Stimulated activated naive B cell treated with anti-CD40 and anti-IgM and Interleukin-4, amounts not matched to agents 10 μg/mL and 1 μg/mL and 100 μg/mL, for 72 hours (primary cell): ENCODE measurements around the gene VAV2.

Source experiments
- ATAC-seq, 2 donors: fragments of 150-1000 bp; cut with Tn5 transposase; replicated peaks; 2 replicates each; pipeline ENCODE4 v1.10.0; 2021; ENCODE audit warnings: moderate library complexity in 1 of 2
- DNase-seq: peaks from one replicate; pipeline ENCODE4 v3.0.0; 2021
- H3K27ac Mint-ChIP-seq: one replicate; pipeline ENCODE4 v1.8.0; 2022; ENCODE audit warnings: mild to moderate bottlenecking, mixed read lengths
- H3K27me3 Mint-ChIP-seq, 2 donors: one replicate each; pipeline ENCODE4 v1.8.0; 2022; ENCODE audit warnings: mixed read lengths in 2 of 2
- H3K36me3 Mint-ChIP-seq, 2 donors: one replicate each; pipeline ENCODE4 v1.8.0; 2022; ENCODE audit warnings: mixed read lengths in 2 of 2, mild to moderate bottlenecking in 1 of 2
- H3K4me1 Mint-ChIP-seq, 2 donors: one replicate each; pipeline ENCODE4 v1.8.0; 2022; ENCODE audit warnings: mixed read lengths in 2 of 2, mild to moderate bottlenecking in 1 of 2
- H3K4me3 Mint-ChIP-seq, 2 donors: one replicate each; pipeline ENCODE4 v1.8.0; 2022; ENCODE audit warnings: mild to moderate bottlenecking in 2 of 2, mixed read lengths in 2 of 2, moderate library complexity in 1 of 2
- H3K9me3 Mint-ChIP-seq, 2 donors: one replicate each; pipeline ENCODE4 v1.8.0; 2022; ENCODE audit warnings: mixed read lengths in 2 of 2, mild to moderate bottlenecking in 1 of 2

Gene VAV2

GRCh38 chr9:133986061-133986460 is 6.1 kb downstream of the VAV2 start:
- Mint-ChIP-seq H3K4me1 (peaks cover 59 to 87% of the 10 kb centered on the region in 2 donors), H3K4me3 (peak overlapping the region in 1 of 2 donors; percentile 15), H3K27ac (peak overlapping the region; percentile 60), H3K36me3 (peaks cover 25 to 43% of the 10 kb centered on the region in 2 donors), H3K27me3 (no peaks in the 10 kb centered on the region), H3K9me3 (no peaks in the 10 kb centered on the region)
- ATAC-seq: no peak
- DNase-seq: no peak

DNA sequence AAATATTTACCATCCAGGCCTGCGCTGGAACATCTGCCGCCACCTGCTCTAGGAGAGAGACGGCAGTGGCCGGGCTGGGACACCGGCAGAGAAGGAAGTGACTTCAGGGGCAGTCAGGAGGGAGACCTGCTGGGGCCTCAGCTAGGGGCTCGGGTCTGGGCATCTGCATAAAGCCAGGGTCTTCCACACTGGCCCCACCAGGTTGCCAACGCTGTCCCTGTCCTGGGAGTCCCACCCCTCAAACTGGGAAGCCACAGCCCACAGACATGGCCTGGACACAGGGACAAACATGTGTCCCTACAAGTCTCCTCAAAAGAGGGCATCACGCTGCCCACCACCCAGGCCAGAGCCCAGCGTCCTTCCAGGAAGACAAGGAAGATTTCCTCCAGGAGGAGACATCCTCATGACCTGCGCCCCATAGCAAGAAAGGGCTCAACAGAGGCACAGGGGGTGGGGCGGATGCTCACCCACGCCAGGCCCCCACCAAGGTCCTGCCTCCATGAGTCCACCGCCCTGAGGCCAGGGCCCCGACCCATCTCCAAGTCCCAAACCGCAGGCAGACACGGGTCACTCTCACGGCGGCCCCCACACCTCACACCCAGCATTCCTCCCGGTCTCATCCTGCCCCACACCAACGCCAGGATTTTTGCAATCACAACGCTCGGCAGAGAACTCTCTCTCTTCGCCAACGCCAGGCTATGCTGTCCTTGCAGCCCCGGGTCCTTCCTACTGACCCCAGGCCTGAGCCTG is 9.0 kb downstream of the VAV2 start:
- H3K27me3 Mint-ChIP-seq: no peaks in the 10 kb centered on the region

DNA sequence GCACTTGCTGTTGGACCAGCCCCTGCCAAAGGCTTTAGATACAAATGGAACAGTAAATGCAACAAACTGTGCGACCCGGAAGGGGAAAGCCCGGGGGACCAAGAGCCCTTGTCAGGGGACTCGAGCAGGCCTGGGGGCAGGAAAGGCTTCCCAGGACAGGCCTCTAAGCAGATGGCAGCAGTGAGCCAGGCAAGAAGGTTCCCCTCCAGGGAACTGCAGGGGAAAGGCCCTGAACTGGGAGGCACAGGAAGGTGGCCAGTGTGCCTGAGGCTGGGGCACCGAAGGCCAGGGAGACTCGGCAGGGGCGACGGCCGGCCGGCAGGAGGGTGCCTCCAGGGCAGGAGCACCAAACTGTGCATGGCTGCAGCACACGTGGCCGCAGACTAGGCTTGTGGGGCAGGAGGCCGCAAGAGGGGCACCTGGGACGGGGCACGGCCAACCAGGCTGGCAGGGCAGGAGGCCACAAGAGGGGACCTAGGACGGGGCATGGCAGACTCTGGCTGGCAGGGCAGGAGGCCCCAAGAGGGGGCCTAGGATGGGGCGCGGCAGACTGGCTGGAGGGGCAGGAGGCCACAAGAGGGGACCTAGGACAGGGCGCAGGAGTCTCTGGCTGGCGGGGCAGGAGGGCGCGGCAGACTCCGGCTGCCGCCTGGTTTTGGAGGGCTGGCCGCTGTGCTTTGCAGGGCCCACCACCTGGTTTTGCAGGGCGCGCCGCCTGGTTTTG is 10.0 kb downstream of the VAV2 start:
- ATAC-seq (no peak), DNase-seq (no peak)
- Mint-ChIP-seq H3K4me1 (peaks cover 63 to 88% of the 10 kb centered on the region in 2 donors), H3K4me3 (no peak overlapping the region), H3K36me3 (peaks cover 28 to 45% of the 10 kb centered on the region in 2 donors), H3K27ac (no peak overlapping the region), H3K27me3 (no peaks in the 10 kb centered on the region), H3K9me3 (no peaks in the 10 kb centered on the region)

More for the DNA sequence above, 9.0 kb downstream of the VAV2 start:
- no peak for ATAC-seq
- no peaks in the 10 kb centered on the region for H3K9me3 Mint-ChIP-seq
- no peak for DNase-seq
- peaks cover 59 to 86% of the 10 kb centered on the region in 2 donors for H3K4me1 Mint-ChIP-seq
- peak overlapping the region; percentile 62 for H3K27ac Mint-ChIP-seq
- H3K36me3 Mint-ChIP-seq: peaks cover 22 to 39% of the 10 kb centered on the region in 2 donors
- no peak overlapping the region for H3K4me3 Mint-ChIP-seq

- Mint-ChIP-seq H3K9me3 (no peaks in the 10 kb centered on the region), H3K27ac (peak overlapping the region; percentile 53), H3K4me3 (peak overlapping the region in 1 of 2 donors; percentile 54)
Observed at GRCh38 chr9:133981589-133981957, 10.6 kb downstream of the VAV2 start.

GRCh38 chr9:133980864-133981588 is 11.1 kb downstream of the VAV2 start:
- Mint-ChIP-seq H3K4me1 (peaks cover 56 to 84% of the 10 kb centered on the region in 2 donors), H3K4me3 (peak overlapping the region; percentile 54 to 57), H3K9me3 (no peaks in the 10 kb centered on the region), H3K27me3 (no peaks in the 10 kb centered on the region), H3K36me3 (peaks cover 21 to 38% of the 10 kb centered on the region in 2 donors), H3K27ac (peak overlapping the region; percentile 53)
- no peak for DNase-seq
- ATAC-seq: no peak

More at GRCh38 chr9:133981589-133981957, 10.6 kb downstream of the VAV2 start:
- no peaks in the 10 kb centered on the region for H3K27me3 Mint-ChIP-seq
- peaks cover 60 to 88% of the 10 kb centered on the region in 2 donors for H3K4me1 Mint-ChIP-seq
- ATAC-seq (no peak), DNase-seq (no peak)
- H3K36me3 Mint-ChIP-seq: peaks cover 27 to 43% of the 10 kb centered on the region in 2 donors

- DNase-seq (no peak), ATAC-seq (peak in 1 of 2 donors; percentile 27)
- peak overlapping the region; percentile 67 for H3K27ac Mint-ChIP-seq
- H3K9me3 Mint-ChIP-seq: no peaks in the 10 kb centered on the region
- peaks cover 16 to 35% of the 10 kb centered on the region in 2 donors for H3K36me3 Mint-ChIP-seq
- H3K27me3 Mint-ChIP-seq: no peaks in the 10 kb centered on the region
- H3K4me3 Mint-ChIP-seq: peak overlapping the region; percentile 54 to 57
- H3K4me1 Mint-ChIP-seq: peaks cover 56 to 84% of the 10 kb centered on the region in 2 donors
Observed at GRCh38 chr9:133979921-133980863, 11.9 kb downstream of the VAV2 start.

DNA sequence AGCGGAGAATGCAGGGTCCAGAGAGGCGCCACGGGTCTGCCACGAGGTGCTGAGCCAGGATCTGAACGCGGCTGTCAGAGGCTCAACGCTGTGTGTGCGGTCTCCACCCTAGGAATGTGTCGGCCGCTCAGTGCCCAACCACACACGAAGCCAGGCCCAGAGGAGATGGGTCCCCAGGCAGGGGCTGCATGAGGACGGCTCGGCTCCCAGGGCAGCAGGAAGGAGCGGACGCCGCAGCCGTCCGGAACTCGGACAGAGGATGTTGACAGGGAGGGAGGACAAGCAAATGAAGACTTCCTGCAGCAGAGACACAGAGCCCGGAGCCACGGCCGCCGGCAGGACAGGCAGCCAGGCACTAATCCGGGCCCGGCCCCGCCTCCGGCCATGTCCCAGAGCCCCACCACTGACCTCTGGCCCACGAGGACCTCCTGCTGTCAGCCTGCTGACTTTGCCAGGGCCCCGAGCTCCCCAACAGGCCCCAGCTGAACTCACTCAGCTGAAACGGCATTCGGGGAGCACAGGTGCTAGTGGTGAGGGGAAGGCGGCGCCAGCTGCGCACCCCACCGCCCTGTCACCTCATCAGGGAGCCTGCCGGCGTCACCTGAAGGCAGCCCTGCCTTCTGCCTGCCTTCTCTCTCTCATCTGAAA is 12.7 kb downstream of the VAV2 start:
- H3K9me3 Mint-ChIP-seq: no peaks in the 10 kb centered on the region
- peaks cover 22 to 43% of the 10 kb centered on the region in 2 donors for H3K36me3 Mint-ChIP-seq
- H3K27ac Mint-ChIP-seq: peak overlapping the region; percentile 48
- H3K4me1 Mint-ChIP-seq: peaks cover 62 to 92% of the 10 kb centered on the region in 2 donors
- ATAC-seq: peak; percentile 85 to 87
- no peak for DNase-seq
- H3K4me3 Mint-ChIP-seq: peak overlapping the region; percentile 54 to 70
- H3K27me3 Mint-ChIP-seq: no peaks in the 10 kb centered on the region

DNA sequence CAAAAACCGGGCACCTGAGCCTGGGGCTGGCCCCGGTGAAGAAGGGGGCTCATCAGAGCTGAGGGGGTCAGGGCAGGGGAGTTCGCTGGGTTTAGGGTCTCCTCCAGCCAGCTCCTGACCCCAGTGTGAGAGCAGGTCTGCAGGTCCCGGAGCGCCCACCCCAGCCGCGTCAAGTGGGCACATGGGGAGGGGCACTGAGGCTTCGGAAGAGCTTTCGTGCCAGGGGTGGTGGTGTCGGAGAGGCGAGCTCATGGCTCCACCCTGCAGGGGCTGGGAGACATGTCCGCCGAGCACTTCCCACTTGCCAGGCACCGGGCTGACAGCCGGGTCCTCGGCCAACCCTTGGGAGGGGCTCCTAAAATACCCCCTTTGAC is 13.2 kb downstream of the VAV2 start:
- H3K27me3 Mint-ChIP-seq: no peaks in the 10 kb centered on the region
- H3K27ac Mint-ChIP-seq: no peak overlapping the region
- no peaks in the 10 kb centered on the region for H3K9me3 Mint-ChIP-seq

DNA sequence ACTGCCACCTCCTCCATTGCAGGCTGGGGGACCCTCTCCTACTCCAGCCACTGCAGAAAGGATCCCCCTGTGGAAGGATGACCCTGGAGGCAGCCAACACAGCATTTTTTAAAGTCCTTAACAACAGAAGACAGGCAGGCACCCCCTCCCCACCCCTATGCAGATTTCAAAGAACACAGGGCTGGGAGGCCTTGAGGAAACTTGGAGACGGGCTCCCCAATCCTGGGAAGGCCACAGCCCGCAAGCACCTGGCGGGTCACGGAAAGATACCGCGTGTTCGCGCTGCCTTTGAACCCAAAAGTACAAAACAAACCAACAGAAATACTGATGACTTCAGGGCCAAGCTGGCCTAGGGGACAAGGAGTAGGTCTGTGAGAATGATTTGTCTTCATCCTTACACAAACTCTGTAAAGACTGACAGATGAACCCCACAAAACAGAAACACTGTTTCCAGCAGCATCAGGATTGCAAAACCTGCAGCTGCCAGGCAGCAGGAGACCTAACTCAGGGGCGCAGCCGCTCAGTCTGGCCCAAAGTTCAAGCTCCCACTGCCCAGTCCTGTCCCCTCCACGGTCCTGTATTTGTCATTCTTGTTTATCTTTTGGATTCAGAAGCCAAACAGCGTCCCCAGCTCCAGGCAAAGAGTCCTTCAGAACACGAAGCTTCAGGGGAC is 13.8 kb downstream of the VAV2 start:
- Mint-ChIP-seq H3K27ac (no peak overlapping the region), H3K36me3 (peaks cover 25 to 45% of the 10 kb centered on the region in 2 donors), H3K4me3 (no peak overlapping the region), H3K9me3 (no peaks in the 10 kb centered on the region), H3K4me1 (peaks cover 66 to 95% of the 10 kb centered on the region in 2 donors), H3K27me3 (no peaks in the 10 kb centered on the region)
- DNase-seq (no peak), ATAC-seq (no peak)

More for the DNA sequence above, 13.2 kb downstream of the VAV2 start:
- ATAC-seq: no peak
- H3K4me1 Mint-ChIP-seq: peaks cover 64 to 95% of the 10 kb centered on the region in 2 donors
- DNase-seq: no peak
- no peak overlapping the region for H3K4me3 Mint-ChIP-seq
- H3K36me3 Mint-ChIP-seq: peaks cover 22 to 44% of the 10 kb centered on the region in 2 donors

GRCh38 chr9:133977421-133978201 is 14.5 kb downstream of the VAV2 start:
- Mint-ChIP-seq H3K36me3 (peaks cover 26 to 43% of the 10 kb centered on the region in 2 donors), H3K9me3 (no peaks in the 10 kb centered on the region), H3K4me1 (peaks cover 70 to 95% of the 10 kb centered on the region in 2 donors), H3K27me3 (no peaks in the 10 kb centered on the region), H3K4me3 (no peak overlapping the region), H3K27ac (peak overlapping the region; percentile 17)
- DNase-seq (no peak), ATAC-seq (no peak)

- H3K36me3 Mint-ChIP-seq: peaks cover 26 to 46% of the 10 kb centered on the region in 2 donors
- no peaks in the 10 kb centered on the region for H3K9me3 Mint-ChIP-seq
- peaks cover 71 to 95% of the 10 kb centered on the region in 2 donors for H3K4me1 Mint-ChIP-seq
- no peak for ATAC-seq
- DNase-seq: no peak
- no peak overlapping the region for H3K4me3 Mint-ChIP-seq
- H3K27ac Mint-ChIP-seq: peak overlapping the region; percentile 59
- no peaks in the 10 kb centered on the region for H3K27me3 Mint-ChIP-seq
Observed at GRCh38 chr9:133976887-133977286, 15.2 kb downstream of the VAV2 start.

GRCh38 chr9:133976191-133976861 is 15.8 kb downstream of the VAV2 start:
- Mint-ChIP-seq H3K4me3 (no peak overlapping the region), H3K36me3 (peaks cover 23 to 46% of the 10 kb centered on the region in 2 donors), H3K27ac (no peak overlapping the region), H3K4me1 (peaks cover 73 to 95% of the 10 kb centered on the region in 2 donors), H3K9me3 (no peaks in the 10 kb centered on the region), H3K27me3 (no peaks in the 10 kb centered on the region)
- ATAC-seq: no peak
- no peak for DNase-seq
